ENCODE results near the gene KATNB1. TPM values are rescaled to one million over a fixed set of nuclear protein-coding genes. Genes with fewer than 3 reads are reported as not detected.

Gene KATNB1
- total RNA-seq, 1 experiment from 2014 or later, result 32.2 TPM

DNA sequence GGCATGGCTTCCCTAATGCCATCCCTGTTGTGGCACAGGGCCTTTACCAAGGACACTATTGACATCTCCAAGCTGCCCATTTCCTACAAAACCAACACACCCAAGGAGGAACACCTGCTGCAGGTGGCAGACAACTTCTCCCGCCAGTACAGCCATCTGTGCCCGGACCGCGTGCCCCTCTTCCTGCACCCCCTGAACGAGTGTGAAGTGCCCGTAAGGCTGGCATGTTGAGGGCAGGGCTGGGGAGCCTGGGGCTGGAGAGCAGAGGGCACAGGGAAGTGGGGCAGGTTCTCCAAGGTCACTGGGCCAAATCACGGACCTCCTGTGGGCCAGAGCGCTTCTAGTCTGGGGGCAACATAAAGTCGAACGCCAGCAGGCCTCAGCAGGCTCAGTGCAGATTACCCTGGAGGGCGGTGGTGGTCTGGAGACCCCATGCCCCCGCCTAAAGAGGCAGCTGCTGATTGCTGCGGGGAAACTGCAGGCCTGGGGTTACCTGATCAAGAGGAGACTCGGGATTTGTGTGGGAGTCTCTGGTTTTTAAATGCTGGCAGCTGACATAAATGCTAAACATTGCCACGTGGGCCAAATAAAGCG is 36.7 kb upstream of the KATNB1 start:
- BruUV-seq (replicated peaks), result no TSS peak
- no peak overlapping the region for H2AFZ ChIP-seq (ENCODE audit: low read depth, low read length, poor library complexity, severe bottlenecking)
- RAD21 ChIA-PET (ENCODE audit: low non-redundant PET in 1 of 2, low total read pairs in 2 of 2, uncharacterized antibody in 2 of 2, unreplicated experiment in 2 of 2), result no interaction called here
- CTCF ChIA-PET, result no interaction called here
- peaks cover 0 to 4% of the 10 kb centered on the region in 2 experiments; a peak in 1 of 4 replicates for H3K4me1 ChIP-seq (ENCODE audit: control insufficient read depth in 1 of 2, insufficient read depth in 2 of 2, low read length in 2 of 2)
- POLR2A ChIA-PET, result no interaction called here
- H3K36me3 ChIP-seq (ENCODE audit: control insufficient read depth in 1 of 2, insufficient read depth in 2 of 2, low read length in 2 of 2), result no peaks in the 10 kb centered on the region
- no peak overlapping the region for H3K9ac ChIP-seq (ENCODE audit: low read length)
- intact Hi-C loops (cut with micrococcal nuclease), result no loop called here
- H3K4me3 ChIP-seq (replicated peaks in 1 of 2; ENCODE audit: low read depth in 1 of 2, low read length in 2 of 2), result no peak overlapping the region
- no peak for ATAC-seq
- H3K79me2 ChIP-seq (ENCODE audit: insufficient read depth, low read length), result no peaks in the 10 kb centered on the region
- H3K4me2 ChIP-seq (ENCODE audit: low read length), result no peak overlapping the region
- H3K27me3 ChIP-seq (ENCODE audit: insufficient read depth, low read length), result no peaks in the 10 kb centered on the region
- H3K9me3 ChIP-seq (ENCODE audit: control insufficient read depth in 1 of 2, insufficient read depth in 1 of 2, low read depth in 1 of 2, low read length in 2 of 2), result no peaks in the 10 kb centered on the region
- H4K20me1 ChIP-seq (ENCODE audit: insufficient read depth), result no peaks in the 10 kb centered on the region
- TF ChIP-seq ZNF274 (IDR thresholded peaks at IDR 0.05; ENCODE audit: low read depth, low read length), result no peak
- TF ChIP-seq, protein P1, sequence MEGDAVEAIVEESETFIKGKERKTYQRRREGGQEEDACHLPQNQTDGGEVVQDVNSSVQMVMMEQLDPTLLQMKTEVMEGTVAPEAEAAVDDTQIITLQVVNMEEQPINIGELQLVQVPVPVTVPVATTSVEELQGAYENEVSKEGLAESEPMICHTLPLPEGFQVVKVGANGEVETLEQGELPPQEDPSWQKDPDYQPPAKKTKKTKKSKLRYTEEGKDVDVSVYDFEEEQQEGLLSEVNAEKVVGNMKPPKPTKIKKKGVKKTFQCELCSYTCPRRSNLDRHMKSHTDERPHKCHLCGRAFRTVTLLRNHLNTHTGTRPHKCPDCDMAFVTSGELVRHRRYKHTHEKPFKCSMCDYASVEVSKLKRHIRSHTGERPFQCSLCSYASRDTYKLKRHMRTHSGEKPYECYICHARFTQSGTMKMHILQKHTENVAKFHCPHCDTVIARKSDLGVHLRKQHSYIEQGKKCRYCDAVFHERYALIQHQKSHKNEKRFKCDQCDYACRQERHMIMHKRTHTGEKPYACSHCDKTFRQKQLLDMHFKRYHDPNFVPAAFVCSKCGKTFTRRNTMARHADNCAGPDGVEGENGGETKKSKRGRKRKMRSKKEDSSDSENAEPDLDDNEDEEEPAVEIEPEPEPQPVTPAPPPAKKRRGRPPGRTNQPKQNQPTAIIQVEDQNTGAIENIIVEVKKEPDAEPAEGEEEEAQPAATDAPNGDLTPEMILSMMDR (IDR thresholded peaks at IDR 0.05 in 2 of 3, conservative IDR thresholded peaks at IDR 0.05 in 1 of 3; ENCODE audit: borderline replicate concordance in 1 of 3, insufficient read depth in 1 of 3, low read depth in 2 of 3, low read length in 2 of 3), result no peak
- TF ChIP-seq SRF (IDR thresholded peaks at IDR 0.05; ENCODE audit: low read depth), result no peak
- no peak for TF ChIP-seq JUND (IDR thresholded peaks at IDR 0.05)
- TF ChIP-seq, protein P2, sequence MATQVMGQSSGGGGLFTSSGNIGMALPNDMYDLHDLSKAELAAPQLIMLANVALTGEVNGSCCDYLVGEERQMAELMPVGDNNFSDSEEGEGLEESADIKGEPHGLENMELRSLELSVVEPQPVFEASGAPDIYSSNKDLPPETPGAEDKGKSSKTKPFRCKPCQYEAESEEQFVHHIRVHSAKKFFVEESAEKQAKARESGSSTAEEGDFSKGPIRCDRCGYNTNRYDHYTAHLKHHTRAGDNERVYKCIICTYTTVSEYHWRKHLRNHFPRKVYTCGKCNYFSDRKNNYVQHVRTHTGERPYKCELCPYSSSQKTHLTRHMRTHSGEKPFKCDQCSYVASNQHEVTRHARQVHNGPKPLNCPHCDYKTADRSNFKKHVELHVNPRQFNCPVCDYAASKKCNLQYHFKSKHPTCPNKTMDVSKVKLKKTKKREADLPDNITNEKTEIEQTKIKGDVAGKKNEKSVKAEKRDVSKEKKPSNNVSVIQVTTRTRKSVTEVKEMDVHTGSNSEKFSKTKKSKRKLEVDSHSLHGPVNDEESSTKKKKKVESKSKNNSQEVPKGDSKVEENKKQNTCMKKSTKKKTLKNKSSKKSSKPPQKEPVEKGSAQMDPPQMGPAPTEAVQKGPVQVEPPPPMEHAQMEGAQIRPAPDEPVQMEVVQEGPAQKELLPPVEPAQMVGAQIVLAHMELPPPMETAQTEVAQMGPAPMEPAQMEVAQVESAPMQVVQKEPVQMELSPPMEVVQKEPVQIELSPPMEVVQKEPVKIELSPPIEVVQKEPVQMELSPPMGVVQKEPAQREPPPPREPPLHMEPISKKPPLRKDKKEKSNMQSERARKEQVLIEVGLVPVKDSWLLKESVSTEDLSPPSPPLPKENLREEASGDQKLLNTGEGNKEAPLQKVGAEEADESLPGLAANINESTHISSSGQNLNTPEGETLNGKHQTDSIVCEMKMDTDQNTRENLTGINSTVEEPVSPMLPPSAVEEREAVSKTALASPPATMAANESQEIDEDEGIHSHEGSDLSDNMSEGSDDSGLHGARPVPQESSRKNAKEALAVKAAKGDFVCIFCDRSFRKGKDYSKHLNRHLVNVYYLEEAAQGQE (IDR thresholded peaks at IDR 0.05; ENCODE audit: low read depth), result no peak
- no peak for TF ChIP-seq SIN3A (IDR thresholded peaks at IDR 0.05; ENCODE audit: low read depth)
- TF ChIP-seq RAD21 (IDR thresholded peaks at IDR 0.05; ENCODE audit: low read depth), result no peak
- TF ChIP-seq EZH2phosphoT487 (IDR thresholded peaks at IDR 0.05; ENCODE audit: borderline replicate concordance), result no peak
- TF ChIP-seq YY1 (IDR thresholded peaks at IDR 0.05; ENCODE audit: extremely low read depth, insufficient replicate concordance, low read depth, low read length), result no peak
- DNase-seq (ENCODE audit: low read depth, low spot score), result no peak
- no peak overlapping the region for H3K27ac ChIP-seq (ENCODE audit: low read depth, low read length)
- no peaks in the 10 kb centered on the region for H3K9me2 ChIP-seq (ENCODE audit: insufficient read depth)
